HepG2 (cell line): Measurements from ENCODE around the gene TAF6. TPM values are rescaled to one million over a fixed set of nuclear protein-coding genes. Genes with fewer than 3 reads are reported as not detected.

Experiments
- CBX5 ChIP-seq: sonication (generic); formaldehyde crosslinking; IDR thresholded peaks from 2 replicates; pipeline ENCODE4 v1.4.0; 2020; ENCODE audit warnings: missing genetic modification reagents, borderline replicate concordance
- GATA4 ChIP-seq: sonication (generic); IDR thresholded peaks from 2 replicates; pipeline ENCODE4 v1.6.1; 2016; ENCODE audit warnings: antibody characterized with exemption, low read depth, borderline replicate concordance
- KDM2A ChIP-seq: sonication (generic); formaldehyde crosslinking; IDR thresholded peaks from 2 replicates; pipeline ENCODE4 v1.4.0; 2020; ENCODE audit warnings: low read depth, missing genetic modification reagents, borderline replicate concordance
- PHF8 ChIP-seq: sonication (generic); formaldehyde crosslinking; IDR thresholded peaks from 2 replicates; pipeline ENCODE4 v1.5.0; 2020; ENCODE audit warnings: missing genetic modification reagents
- SRSF9 ChIP-seq: fragments of 200-400 bp; formaldehyde crosslinking; IDR thresholded peaks from 2 replicates; pipeline ENCODE4 v1.6.1; 2018; ENCODE audit warnings: borderline replicate concordance, mild to moderate bottlenecking, low read depth, low read length; ENCODE audit not compliant: insufficient read depth, poor library complexity, severe bottlenecking
- THAP11 ChIP-seq: IDR thresholded peaks from 2 replicates; pipeline ENCODE4 v1.6.1; 2016; ENCODE audit warnings: missing biosample characterization, missing genetic modification reagents
- XBP1 ChIP-seq: sonication (generic); formaldehyde crosslinking; IDR thresholded peaks from 2 replicates; pipeline ENCODE4 v1.5.0; 2020; ENCODE audit warnings: missing genetic modification reagents
- ZMYM2 ChIP-seq: sonication (generic); formaldehyde crosslinking; IDR thresholded peaks from 2 replicates; pipeline ENCODE4 v1.8.0; 2022; ENCODE audit warnings: mild to moderate bottlenecking, missing genetic modification reagents
- ZNF776 ChIP-seq: sonication (generic); formaldehyde crosslinking; IDR thresholded peaks from 2 replicates; pipeline ENCODE4 v1.4.0; 2020; ENCODE audit warnings: mild to moderate bottlenecking, missing genetic modification reagents
- ZNF790 ChIP-seq: sonication (generic); formaldehyde crosslinking; IDR thresholded peaks from 2 replicates; pipeline ENCODE4 v1.8.0; 2022; ENCODE audit warnings: missing genetic modification reagents, mild to moderate bottlenecking, borderline replicate concordance
- ZNF879 ChIP-seq: sonication (generic); formaldehyde crosslinking; IDR thresholded peaks from 2 replicates; pipeline ENCODE4 v1.8.1; 2023; ENCODE audit warnings: missing genetic modification reagents
- polyA plus RNA-seq, 8 experiments: library from polyadenylated mRNA; depleted of rRNA in 3 of 8; stranded (reverse) in 7 of 8; unstranded in 1 of 8; fragments of >200 nt; fragmentation: Illumina TruSeq in 4 of 8; extraction: Trizol in 4 of 8; gene quantifications; 2 replicates each; pipeline versions ENCODE4 v1.2.1 to v1.2.3, GENCODE V29; 2011 to 2016; ENCODE audit warnings: low read depth in 4 of 8, missing spikeins in 1 of 8, mixed read lengths in 1 of 8; ENCODE audit not compliant: insufficient read depth in 1 of 8
- total RNA-seq, 5 experiments: library from RNA; depleted of rRNA; stranded (reverse); fragments of >200 nt; fragmentation: Illumina TruSeq; extraction: Trizol; gene quantifications; 2 replicates each; pipeline ENCODE4 v1.2.3, GENCODE V29; 2016; ENCODE audit warnings: low read depth in 1 of 5
- TF ChIP-seq, protein P1 (sequence below): IDR thresholded peaks from 2 replicates; pipeline ENCODE4 v1.6.1; 2012; ENCODE audit warnings: low read depth, low read length, improper control_type of control experiment
- TF ChIP-seq, protein P2 (sequence below): sonication (generic); formaldehyde crosslinking; IDR thresholded peaks from 2 replicates; pipeline ENCODE4 v1.4.0; 2020; ENCODE audit warnings: missing genetic modification reagents
- TF ChIP-seq, protein P3 (sequence below): sonication (generic); formaldehyde crosslinking; IDR thresholded peaks from 2 replicates; pipeline ENCODE4 v1.8.0; 2022; ENCODE audit warnings: mild to moderate bottlenecking, missing genetic modification reagents, moderate library complexity
- TF ChIP-seq, protein P4 (sequence below): sonication (generic); formaldehyde crosslinking; IDR thresholded peaks from 2 replicates; pipeline ENCODE4 v1.9.0; 2021; ENCODE audit warnings: mild to moderate bottlenecking, missing genetic modification reagents

TAF6 gene
- total and polyA plus RNA-seq, 2 of the 13 experiments (the other 11 are each of a cell fraction or from before 2014, with no cell fraction given) = 12.9 to 18.8 TPM

DNA sequence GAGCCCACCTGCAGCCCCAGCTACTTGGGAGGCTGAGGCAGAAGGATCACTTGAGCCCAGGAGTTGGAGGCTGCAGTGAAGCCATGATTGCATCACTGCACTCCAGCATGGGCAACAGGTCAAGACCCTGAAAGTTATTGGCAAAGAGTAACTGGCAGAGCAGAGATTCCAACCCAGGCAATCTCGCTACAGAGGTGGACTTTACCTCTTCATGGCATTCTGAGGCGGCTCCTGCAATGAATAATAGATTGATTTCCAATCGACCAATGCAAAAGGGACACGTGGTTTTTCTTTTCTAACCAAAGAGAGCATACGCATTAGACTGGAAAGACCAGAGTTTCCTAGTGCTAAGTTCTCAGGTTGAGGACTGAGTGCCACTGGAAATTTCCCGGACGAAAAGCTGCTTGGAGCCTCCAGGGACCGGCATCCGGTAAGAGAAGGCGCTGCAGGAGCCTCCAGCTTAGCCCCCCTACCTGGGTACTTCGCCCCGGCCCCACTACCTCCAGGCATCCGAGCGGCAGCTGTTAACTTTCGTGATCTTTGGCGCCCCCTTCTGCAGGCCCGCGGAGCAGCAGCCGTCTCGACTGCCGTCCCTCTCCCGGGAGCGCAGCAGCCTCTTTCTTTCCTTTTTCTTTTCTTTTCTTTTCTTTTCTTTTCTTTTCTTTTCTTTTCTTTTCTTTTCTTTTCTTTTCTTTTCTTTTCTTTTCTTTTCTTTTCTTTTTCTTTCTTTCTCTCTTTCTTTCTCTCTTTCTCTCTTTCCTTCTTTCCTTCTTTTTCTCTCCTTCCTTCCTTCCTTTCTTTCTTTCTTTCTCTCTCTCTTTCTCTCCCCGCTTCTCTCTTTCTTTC lies 11.7 kb upstream of the TAF6 start (continued):
- TF ChIP-seq, protein P1, sequence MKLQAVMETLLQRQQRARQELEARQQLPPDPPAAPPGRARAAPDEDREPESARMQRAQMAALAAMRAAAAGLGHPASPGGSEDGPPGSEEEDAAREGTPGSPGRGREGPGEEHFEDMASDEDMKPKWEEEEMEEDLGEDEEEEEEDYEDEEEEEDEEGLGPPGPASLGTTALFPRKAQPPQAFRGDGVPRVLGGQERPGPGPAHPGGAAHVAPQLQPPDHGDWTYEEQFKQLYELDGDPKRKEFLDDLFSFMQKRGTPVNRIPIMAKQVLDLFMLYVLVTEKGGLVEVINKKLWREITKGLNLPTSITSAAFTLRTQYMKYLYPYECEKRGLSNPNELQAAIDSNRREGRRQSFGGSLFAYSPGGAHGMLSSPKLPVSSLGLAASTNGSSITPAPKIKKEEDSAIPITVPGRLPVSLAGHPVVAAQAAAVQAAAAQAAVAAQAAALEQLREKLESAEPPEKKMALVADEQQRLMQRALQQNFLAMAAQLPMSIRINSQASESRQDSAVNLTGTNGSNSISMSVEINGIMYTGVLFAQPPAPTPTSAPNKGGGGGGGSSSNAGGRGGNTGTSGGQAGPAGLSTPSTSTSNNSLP = peak; percentile 77; the same call in 1 of the 2 replicates
- TF ChIP-seq, protein P2, sequence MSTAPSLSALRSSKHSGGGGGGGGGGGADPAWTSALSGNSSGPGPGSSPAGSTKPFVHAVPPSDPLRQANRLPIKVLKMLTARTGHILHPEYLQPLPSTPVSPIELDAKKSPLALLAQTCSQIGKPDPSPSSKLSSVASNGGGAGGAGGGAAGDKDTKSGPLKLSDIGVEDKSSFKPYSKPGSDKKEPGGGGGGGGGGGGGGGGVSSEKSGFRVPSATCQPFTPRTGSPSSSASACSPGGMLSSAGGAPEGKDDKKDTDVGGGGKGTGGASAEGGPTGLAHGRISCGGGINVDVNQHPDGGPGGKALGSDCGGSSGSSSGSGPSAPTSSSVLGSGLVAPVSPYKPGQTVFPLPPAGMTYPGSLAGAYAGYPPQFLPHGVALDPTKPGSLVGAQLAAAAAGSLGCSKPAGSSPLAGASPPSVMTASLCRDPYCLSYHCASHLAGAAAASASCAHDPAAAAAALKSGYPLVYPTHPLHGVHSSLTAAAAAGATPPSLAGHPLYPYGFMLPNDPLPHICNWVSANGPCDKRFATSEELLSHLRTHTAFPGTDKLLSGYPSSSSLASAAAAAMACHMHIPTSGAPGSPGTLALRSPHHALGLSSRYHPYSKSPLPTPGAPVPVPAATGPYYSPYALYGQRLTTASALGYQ (CRISPR knock-in tag) = no peak
- TF ChIP-seq KDM2A (CRISPR knock-in tag) (peak; percentile 64; the same call in 1 of the 2 replicates), ZNF790 (no peak), THAP11 (0 out of 2 replicates have a peak, but pooled peaks have one; percentile 29), PHF8 (CRISPR knock-in tag) (0 out of 2 replicates have a peak, but pooled peaks have one; percentile 16), ZMYM2 (CRISPR knock-in tag) (0 out of 2 replicates have a peak, but pooled peaks have one; percentile 51), GATA4 (no peak), XBP1 (peak; percentile 96), ZNF879 (CRISPR knock-in tag) (no peak), ZNF776 (CRISPR knock-in tag) (0 out of 2 replicates have a peak, but pooled peaks have one; percentile 28), CBX5 (CRISPR knock-in tag) (0 out of 2 replicates have a peak, but pooled peaks have one; percentile 38), SRSF9 (no peak)
- TF ChIP-seq, protein P3, sequence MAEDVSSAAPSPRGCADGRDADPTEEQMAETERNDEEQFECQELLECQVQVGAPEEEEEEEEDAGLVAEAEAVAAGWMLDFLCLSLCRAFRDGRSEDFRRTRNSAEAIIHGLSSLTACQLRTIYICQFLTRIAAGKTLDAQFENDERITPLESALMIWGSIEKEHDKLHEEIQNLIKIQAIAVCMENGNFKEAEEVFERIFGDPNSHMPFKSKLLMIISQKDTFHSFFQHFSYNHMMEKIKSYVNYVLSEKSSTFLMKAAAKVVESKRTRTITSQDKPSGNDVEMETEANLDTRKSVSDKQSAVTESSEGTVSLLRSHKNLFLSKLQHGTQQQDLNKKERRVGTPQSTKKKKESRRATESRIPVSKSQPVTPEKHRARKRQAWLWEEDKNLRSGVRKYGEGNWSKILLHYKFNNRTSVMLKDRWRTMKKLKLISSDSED (CRISPR knock-in tag) = no peak
- TF ChIP-seq, protein P4, sequence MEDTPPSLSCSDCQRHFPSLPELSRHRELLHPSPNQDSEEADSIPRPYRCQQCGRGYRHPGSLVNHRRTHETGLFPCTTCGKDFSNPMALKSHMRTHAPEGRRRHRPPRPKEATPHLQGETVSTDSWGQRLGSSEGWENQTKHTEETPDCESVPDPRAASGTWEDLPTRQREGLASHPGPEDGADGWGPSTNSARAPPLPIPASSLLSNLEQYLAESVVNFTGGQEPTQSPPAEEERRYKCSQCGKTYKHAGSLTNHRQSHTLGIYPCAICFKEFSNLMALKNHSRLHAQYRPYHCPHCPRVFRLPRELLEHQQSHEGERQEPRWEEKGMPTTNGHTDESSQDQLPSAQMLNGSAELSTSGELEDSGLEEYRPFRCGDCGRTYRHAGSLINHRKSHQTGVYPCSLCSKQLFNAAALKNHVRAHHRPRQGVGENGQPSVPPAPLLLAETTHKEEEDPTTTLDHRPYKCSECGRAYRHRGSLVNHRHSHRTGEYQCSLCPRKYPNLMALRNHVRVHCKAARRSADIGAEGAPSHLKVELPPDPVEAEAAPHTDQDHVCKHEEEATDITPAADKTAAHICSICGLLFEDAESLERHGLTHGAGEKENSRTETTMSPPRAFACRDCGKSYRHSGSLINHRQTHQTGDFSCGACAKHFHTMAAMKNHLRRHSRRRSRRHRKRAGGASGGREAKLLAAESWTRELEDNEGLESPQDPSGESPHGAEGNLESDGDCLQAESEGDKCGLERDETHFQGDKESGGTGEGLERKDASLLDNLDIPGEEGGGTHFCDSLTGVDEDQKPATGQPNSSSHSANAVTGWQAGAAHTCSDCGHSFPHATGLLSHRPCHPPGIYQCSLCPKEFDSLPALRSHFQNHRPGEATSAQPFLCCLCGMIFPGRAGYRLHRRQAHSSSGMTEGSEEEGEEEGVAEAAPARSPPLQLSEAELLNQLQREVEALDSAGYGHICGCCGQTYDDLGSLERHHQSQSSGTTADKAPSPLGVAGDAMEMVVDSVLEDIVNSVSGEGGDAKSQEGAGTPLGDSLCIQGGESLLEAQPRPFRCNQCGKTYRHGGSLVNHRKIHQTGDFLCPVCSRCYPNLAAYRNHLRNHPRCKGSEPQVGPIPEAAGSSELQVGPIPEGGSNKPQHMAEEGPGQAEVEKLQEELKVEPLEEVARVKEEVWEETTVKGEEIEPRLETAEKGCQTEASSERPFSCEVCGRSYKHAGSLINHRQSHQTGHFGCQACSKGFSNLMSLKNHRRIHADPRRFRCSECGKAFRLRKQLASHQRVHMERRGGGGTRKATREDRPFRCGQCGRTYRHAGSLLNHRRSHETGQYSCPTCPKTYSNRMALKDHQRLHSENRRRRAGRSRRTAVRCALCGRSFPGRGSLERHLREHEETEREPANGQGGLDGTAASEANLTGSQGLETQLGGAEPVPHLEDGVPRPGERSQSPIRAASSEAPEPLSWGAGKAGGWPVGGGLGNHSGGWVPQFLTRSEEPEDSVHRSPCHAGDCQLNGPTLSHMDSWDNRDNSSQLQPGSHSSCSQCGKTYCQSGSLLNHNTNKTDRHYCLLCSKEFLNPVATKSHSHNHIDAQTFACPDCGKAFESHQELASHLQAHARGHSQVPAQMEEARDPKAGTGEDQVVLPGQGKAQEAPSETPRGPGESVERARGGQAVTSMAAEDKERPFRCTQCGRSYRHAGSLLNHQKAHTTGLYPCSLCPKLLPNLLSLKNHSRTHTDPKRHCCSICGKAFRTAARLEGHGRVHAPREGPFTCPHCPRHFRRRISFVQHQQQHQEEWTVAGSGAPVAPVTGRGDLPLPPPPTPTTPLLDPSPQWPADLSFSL (CRISPR knock-in tag) = no peak
